Osteoblast (primary cell): Measurements from ENCODE around the gene KCNQ1. TPM values are rescaled to one million over a fixed set of nuclear protein-coding genes. Genes with fewer than 3 reads are reported as not detected.
A peak's percentile ranks its signal among the peaks of the same experiment; 100 is the strongest.

Experiments used
- DNase-seq: peaks from one replicate; pipeline ENCODE4 v3.0.0; 2011; ENCODE audit warnings: low spot score, mixed read lengths; ENCODE audit not compliant: insufficient read length; ENCODE audit errors: missing footprints
- H2AFZ ChIP-seq: 2 replicates; pipeline ENCODE4 v1.6.0; 2011; ENCODE audit warnings: mild to moderate bottlenecking, low read length
- H3K27ac ChIP-seq: 2 replicates; pipeline ENCODE4 v1.5.1; 2011; ENCODE audit warnings: mild to moderate bottlenecking, low read depth, low read length, moderate library complexity
- H3K27me3 ChIP-seq: 2 replicates; pipeline ENCODE4 v1.6.0; 2012; ENCODE audit warnings: mild to moderate bottlenecking, control low read depth, inconsistent platforms, low read length, moderate library complexity; ENCODE audit not compliant: insufficient read depth
- H3K36me3 ChIP-seq: 2 replicates; pipeline ENCODE4 v1.5.1; 2011; ENCODE audit warnings: mild to moderate bottlenecking, low read length, control low read depth, moderate library complexity; ENCODE audit not compliant: insufficient read depth
- H3K4me1 ChIP-seq: 2 replicates; pipeline ENCODE4 v1.5.1; 2011; ENCODE audit warnings: mild to moderate bottlenecking, low read length, control low read depth, moderate library complexity; ENCODE audit not compliant: insufficient read depth
- H3K4me2 ChIP-seq: 2 replicates; pipeline ENCODE4 v1.6.0; 2011; ENCODE audit warnings: mild to moderate bottlenecking, low read length; ENCODE audit not compliant: insufficient read depth
- H3K4me3 ChIP-seq: fragments of 200-600 bp; sonication (generic); 3 replicates; pipeline ENCODE4 v1.5.1; 2012; ENCODE audit warnings: mild to moderate bottlenecking, low read length, inconsistent platforms; ENCODE audit not compliant: insufficient read depth
- H3K79me2 ChIP-seq: 2 replicates; pipeline ENCODE4 v1.6.0; 2012; ENCODE audit warnings: mild to moderate bottlenecking, low read length, control low read depth, inconsistent platforms; ENCODE audit not compliant: insufficient read depth
- H3K9me3 ChIP-seq: 2 replicates; pipeline ENCODE4 v1.5.1; 2011; ENCODE audit warnings: low read depth, low read length, control low read depth
- H4K20me1 ChIP-seq: 2 replicates; pipeline ENCODE4 v1.6.0; 2012; ENCODE audit warnings: mild to moderate bottlenecking, low read length, control low read depth; ENCODE audit not compliant: insufficient read depth
- CTCF ChIP-seq: IDR thresholded peaks from 2 replicates; pipeline ENCODE4 v1.5.1; 2011; ENCODE audit warnings: mild to moderate bottlenecking, low read depth, low read length, moderate library complexity; ENCODE audit errors: extremely low read depth
- total RNA-seq: library from RNA; depleted of rRNA; stranded (reverse); fragments of >200 nt; gene quantifications from 2 replicates; pipeline ENCODE4 v1.2.3, GENCODE V29; 2012

KCNQ1 gene
- total RNA-seq, 1 donor, result not detected

GRCh38 chr11:2796091-2796490 lies 351.3 kb downstream of the KCNQ1 start:
- H3K4me2 ChIP-seq, result no peak overlapping the region
- H3K27me3 ChIP-seq, result peaks cover 21% of the 10 kb centered on the region
- no peaks in the 10 kb centered on the region for H4K20me1 ChIP-seq
- H3K27ac ChIP-seq, result no peak overlapping the region
- no peaks in the 10 kb centered on the region for H3K9me3 ChIP-seq
- no peaks in the 10 kb centered on the region for H3K36me3 ChIP-seq
- H3K4me3 ChIP-seq, result no peak overlapping the region
- H3K79me2 ChIP-seq, result no peaks in the 10 kb centered on the region
- TF ChIP-seq CTCF, result no peak
- DNase-seq, result peak; percentile 69
- no peak overlapping the region for H2AFZ ChIP-seq
- H3K4me1 ChIP-seq, result no peaks in the 10 kb centered on the region

GRCh38 chr11:2796508-2797113 lies 351.8 kb downstream of the KCNQ1 start:
- no peak overlapping the region for H3K27ac ChIP-seq
- no peak overlapping the region for H3K4me2 ChIP-seq
- no peaks in the 10 kb centered on the region for H3K4me1 ChIP-seq
- H3K36me3 ChIP-seq, result no peaks in the 10 kb centered on the region
- no peaks in the 10 kb centered on the region for H3K79me2 ChIP-seq
- no peaks in the 10 kb centered on the region for H3K9me3 ChIP-seq
- TF ChIP-seq CTCF, result no peak
- H3K27me3 ChIP-seq, result peaks cover 16% of the 10 kb centered on the region
- H2AFZ ChIP-seq, result no peak overlapping the region
- no peaks in the 10 kb centered on the region for H4K20me1 ChIP-seq
- peak; percentile 11 for DNase-seq
- no peak overlapping the region for H3K4me3 ChIP-seq

- no peak overlapping the region for H3K4me3 ChIP-seq
- DNase-seq, result peak; percentile 47
- H3K4me1 ChIP-seq, result no peaks in the 10 kb centered on the region
- no peak overlapping the region for H3K27ac ChIP-seq
- H4K20me1 ChIP-seq, result no peaks in the 10 kb centered on the region
- no peak for TF ChIP-seq CTCF
- no peak overlapping the region for H3K4me2 ChIP-seq
- H3K36me3 ChIP-seq, result no peaks in the 10 kb centered on the region
- H3K9me3 ChIP-seq, result no peaks in the 10 kb centered on the region
- H2AFZ ChIP-seq, result no peak overlapping the region
- no peaks in the 10 kb centered on the region for H3K79me2 ChIP-seq
- peaks cover 10% of the 10 kb centered on the region for H3K27me3 ChIP-seq
Measured at GRCh38 chr11:2797121-2797711, 352.4 kb downstream of the KCNQ1 start.

- no peaks in the 10 kb centered on the region for H3K36me3 ChIP-seq
- no peak overlapping the region for H3K27ac ChIP-seq
- H3K4me2 ChIP-seq, result no peak overlapping the region
- H3K27me3 ChIP-seq, result peaks cover 7% of the 10 kb centered on the region
- TF ChIP-seq CTCF, result no peak
- no peak overlapping the region for H3K4me3 ChIP-seq
- H3K9me3 ChIP-seq, result no peaks in the 10 kb centered on the region
- no peak overlapping the region for H2AFZ ChIP-seq
- H3K4me1 ChIP-seq, result no peaks in the 10 kb centered on the region
- H4K20me1 ChIP-seq, result no peaks in the 10 kb centered on the region
- H3K79me2 ChIP-seq, result no peaks in the 10 kb centered on the region
- DNase-seq, result peak; percentile 36
Measured at GRCh38 chr11:2797741-2798361, 353.0 kb downstream of the KCNQ1 start.
